ENCODE results near the gene NCBP2L.

NCBP2L gene

DNA sequence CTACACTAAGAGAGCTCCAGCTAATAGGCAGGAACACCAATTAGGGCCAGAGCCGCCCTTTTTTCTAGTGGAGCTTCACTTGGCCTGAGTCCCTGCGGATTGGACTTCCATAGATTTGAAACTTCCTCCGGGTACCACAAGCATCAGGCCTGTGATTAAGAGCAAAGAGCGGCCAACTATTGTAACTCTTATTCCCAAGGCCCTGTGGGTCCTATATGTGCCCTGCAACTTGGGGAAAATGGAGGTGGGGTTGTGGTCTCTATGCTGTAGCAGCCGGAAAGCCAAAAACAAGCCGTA, at the start of gene NCBP2L:
Gene NCBP2L (plus strand): TSS at position 198 of the 297 bp plus-strand sequence. CDS start 16,488 bp downstream, outside the sequence.
- peak within 1 kb of the TSS; percentile 13 for H3K27ac Mint-ChIP-seq
- no peaks in the 10 kb centered on the region for H3K9me3 Mint-ChIP-seq
- no peaks in the 10 kb centered on the region for H3K36me3 Mint-ChIP-seq
- no peaks in the 10 kb centered on the region for H3K27me3 Mint-ChIP-seq
- H3K4me3 Mint-ChIP-seq: peak within 1 kb of the TSS; percentile 82
- peaks cover 19% of the 10 kb centered on the region for H3K4me1 Mint-ChIP-seq

GRCh38 chrX:107728371-107729099, 49.0 kb upstream of the NCBP2L start:
- H3K27me3 Mint-ChIP-seq: no peaks in the 10 kb centered on the region
- H3K9me3 Mint-ChIP-seq: no peaks in the 10 kb centered on the region
- no peaks in the 10 kb centered on the region for H3K36me3 Mint-ChIP-seq
- peaks cover 3% of the 10 kb centered on the region for H3K4me1 Mint-ChIP-seq
- H3K4me3 Mint-ChIP-seq: no peak overlapping the region
- H3K27ac Mint-ChIP-seq: no peak overlapping the region

DNA sequence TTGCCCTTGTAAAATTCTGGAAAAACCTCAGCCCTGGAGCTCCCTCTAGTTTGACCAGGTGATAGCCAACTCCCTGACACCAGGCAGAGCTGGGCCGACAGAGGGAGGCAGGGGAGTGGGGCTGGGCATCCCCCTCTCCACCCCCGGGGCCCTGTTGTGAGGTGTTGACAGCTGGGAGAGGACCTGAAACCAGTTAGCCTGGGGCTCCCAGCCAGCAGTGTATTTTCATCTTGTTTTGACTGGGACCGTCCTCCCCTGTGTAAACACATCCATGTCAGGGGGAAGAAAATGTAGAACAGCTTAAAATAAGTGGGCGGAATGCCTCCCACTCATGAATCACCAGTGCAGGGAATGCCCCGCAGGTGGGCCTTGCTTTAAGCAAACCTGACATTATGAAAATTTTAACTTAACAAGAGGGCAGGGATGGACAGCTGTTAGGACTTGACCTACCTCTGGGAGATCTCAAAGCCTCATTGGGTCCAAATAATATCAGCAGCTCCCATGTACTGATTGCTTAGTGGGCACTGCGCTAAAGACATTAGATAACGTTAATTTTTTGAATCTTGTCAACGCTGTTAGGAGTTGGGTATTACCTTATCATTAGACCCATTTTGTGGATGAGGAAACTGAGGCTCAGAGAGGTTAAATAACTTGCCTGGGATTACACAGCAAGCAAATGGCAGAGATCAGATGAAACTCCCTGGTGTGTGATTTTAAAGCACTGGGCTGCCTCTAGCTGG, 47.8 kb upstream of the NCBP2L start:
- H3K4me1 Mint-ChIP-seq: peaks cover 3% of the 10 kb centered on the region
- H3K4me3 Mint-ChIP-seq: no peak overlapping the region
- H3K9me3 Mint-ChIP-seq: no peaks in the 10 kb centered on the region
- H3K27ac Mint-ChIP-seq: no peak overlapping the region
- H3K27me3 Mint-ChIP-seq: no peaks in the 10 kb centered on the region
- H3K36me3 Mint-ChIP-seq: no peaks in the 10 kb centered on the region

GRCh38 chrX:107730298-107730655, 47.3 kb upstream of the NCBP2L start:
- Mint-ChIP-seq H3K27me3 (no peaks in the 10 kb centered on the region), H3K36me3 (no peaks in the 10 kb centered on the region), H3K4me3 (no peak overlapping the region), H3K9me3 (no peaks in the 10 kb centered on the region), H3K27ac (no peak overlapping the region), H3K4me1 (peaks cover under 1% of the 10 kb centered on the region)

DNA sequence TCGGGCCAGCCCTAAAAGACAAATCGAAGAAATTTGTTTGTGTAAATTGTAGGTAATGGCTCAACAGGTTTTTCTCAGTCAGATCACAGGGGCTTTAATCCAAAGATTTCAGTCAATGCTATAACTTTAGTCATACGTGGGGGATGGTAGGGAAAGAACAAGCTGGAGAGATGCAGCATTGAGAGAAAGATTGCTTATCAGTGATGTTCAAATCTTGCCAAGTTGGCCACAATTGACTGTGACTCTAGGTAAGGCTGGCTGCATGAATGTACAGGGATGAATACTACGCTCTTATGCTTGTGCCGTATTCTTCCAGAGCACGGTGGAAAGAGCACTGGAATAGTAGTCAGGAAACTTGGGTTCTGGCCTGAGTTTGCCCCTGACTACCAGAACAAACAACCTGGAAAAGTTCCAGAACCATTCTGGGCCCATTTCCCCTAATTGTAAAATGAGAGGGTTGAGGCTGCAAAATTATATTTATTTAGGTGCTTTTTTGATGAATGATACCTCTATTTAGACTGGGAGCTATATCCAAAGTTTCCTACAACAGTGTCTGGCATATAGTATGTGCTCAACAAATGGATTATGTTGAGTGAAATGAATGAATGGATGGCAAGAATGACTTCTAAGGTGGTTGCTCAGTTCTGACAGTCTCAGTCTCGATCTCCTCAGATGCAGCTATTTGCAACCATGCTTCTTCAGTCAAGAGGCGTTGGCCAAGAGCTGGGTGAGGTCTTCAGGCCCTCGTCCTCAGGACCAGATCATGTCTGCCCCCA, 46.4 kb upstream of the NCBP2L start:
- Mint-ChIP-seq H3K36me3 (no peaks in the 10 kb centered on the region), H3K4me3 (no peak overlapping the region), H3K27ac (no peak overlapping the region)

GRCh38 chrX:107731831-107732502, 45.6 kb upstream of the NCBP2L start:
- Mint-ChIP-seq H3K4me3 (no peak overlapping the region), H3K27ac (no peak overlapping the region), H3K27me3 (no peaks in the 10 kb centered on the region), H3K4me1 (no peaks in the 10 kb centered on the region), H3K36me3 (no peaks in the 10 kb centered on the region), H3K9me3 (no peaks in the 10 kb centered on the region)

More for the DNA sequence above, 46.4 kb upstream of the NCBP2L start:
- no peaks in the 10 kb centered on the region for H3K9me3 Mint-ChIP-seq
- H3K4me1 Mint-ChIP-seq: no peaks in the 10 kb centered on the region
- no peaks in the 10 kb centered on the region for H3K27me3 Mint-ChIP-seq

GRCh38 chrX:107733686-107734085, 43.8 kb upstream of the NCBP2L start:
- no peaks in the 10 kb centered on the region for H3K4me1 Mint-ChIP-seq
- no peaks in the 10 kb centered on the region for H3K9me3 Mint-ChIP-seq
- no peaks in the 10 kb centered on the region for H3K27me3 Mint-ChIP-seq
- H3K36me3 Mint-ChIP-seq: no peaks in the 10 kb centered on the region
- H3K27ac Mint-ChIP-seq: no peak overlapping the region
- no peak overlapping the region for H3K4me3 Mint-ChIP-seq

- no peak overlapping the region for H3K4me3 Mint-ChIP-seq
- no peaks in the 10 kb centered on the region for H3K9me3 Mint-ChIP-seq
- H3K27me3 Mint-ChIP-seq: no peaks in the 10 kb centered on the region
- H3K27ac Mint-ChIP-seq: no peak overlapping the region
- H3K36me3 Mint-ChIP-seq: no peaks in the 10 kb centered on the region
- H3K4me1 Mint-ChIP-seq: peaks cover 8% of the 10 kb centered on the region
Observed at GRCh38 chrX:107734646-107735045, 42.9 kb upstream of the NCBP2L start.

DNA sequence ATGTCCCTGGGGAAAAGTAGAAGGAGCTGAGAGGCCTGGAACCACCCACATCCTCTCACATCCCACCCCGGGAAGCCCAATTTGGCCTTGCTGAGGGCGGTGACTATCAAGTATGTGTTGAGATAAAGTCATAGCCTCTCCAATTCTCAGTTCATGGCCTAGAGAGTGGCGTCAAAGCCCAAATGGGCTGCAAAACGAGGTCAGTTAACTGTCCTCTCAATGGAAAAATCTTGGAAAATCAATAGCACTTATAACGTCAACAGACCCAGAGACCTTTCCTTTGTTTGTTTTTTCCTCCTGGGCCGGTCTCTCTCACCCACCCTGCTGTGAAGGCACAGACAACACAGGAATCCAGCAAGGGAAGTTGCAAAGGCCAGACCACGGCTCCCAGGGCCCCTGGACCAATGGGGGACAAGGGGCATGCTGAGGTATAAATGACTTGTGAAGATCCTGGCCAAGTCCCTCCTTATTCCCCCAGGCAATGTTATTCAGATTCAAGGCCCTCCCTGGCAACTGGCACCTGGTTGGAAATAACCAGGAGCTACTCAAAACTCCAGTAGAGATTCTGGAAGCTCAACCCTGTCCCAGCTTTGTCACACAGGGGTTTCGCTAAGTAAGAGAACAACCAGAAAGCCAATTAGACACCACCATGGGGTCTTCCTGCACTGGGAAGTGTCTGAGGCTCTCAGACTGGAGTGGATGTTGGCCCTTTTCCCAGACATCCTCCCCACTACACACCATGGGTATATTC, 40.6 kb upstream of the NCBP2L start:
- no peaks in the 10 kb centered on the region for H3K27me3 Mint-ChIP-seq
- H3K4me1 Mint-ChIP-seq: peaks cover 23% of the 10 kb centered on the region
- no peak overlapping the region for H3K27ac Mint-ChIP-seq
- H3K4me3 Mint-ChIP-seq: no peak overlapping the region
- H3K36me3 Mint-ChIP-seq: no peaks in the 10 kb centered on the region
- no peaks in the 10 kb centered on the region for H3K9me3 Mint-ChIP-seq

DNA sequence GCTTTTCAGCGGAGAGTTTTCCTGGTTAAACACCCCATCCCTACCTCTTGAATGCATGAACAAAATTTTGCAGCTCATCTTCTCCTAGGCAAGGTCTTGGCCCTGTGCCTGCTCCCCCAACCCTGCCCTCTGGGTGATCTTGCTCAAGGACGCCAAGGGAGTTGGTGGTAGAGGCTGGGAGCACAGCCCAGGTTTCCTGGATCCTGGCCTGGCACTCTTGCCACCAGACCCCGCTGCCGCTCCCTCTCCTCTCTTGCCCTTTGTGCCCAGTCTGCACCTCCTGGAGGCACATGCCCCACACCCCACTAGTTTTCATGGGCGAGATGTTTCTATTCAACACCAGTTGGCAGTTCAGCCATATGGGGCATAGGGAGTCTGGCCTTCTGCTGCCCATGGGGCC, 39.3 kb upstream of the NCBP2L start:
- Mint-ChIP-seq H3K4me3 (no peak overlapping the region), H3K4me1 (peaks cover 34% of the 10 kb centered on the region), H3K9me3 (no peaks in the 10 kb centered on the region), H3K36me3 (no peaks in the 10 kb centered on the region), H3K27me3 (no peaks in the 10 kb centered on the region), H3K27ac (no peak overlapping the region)

GRCh38 chrX:107738768-107739167, 38.8 kb upstream of the NCBP2L start:
- no peaks in the 10 kb centered on the region for H3K27me3 Mint-ChIP-seq
- H3K4me3 Mint-ChIP-seq: no peak overlapping the region
- no peaks in the 10 kb centered on the region for H3K36me3 Mint-ChIP-seq
- H3K27ac Mint-ChIP-seq: no peak overlapping the region
- H3K4me1 Mint-ChIP-seq: peaks cover 34% of the 10 kb centered on the region
- no peaks in the 10 kb centered on the region for H3K9me3 Mint-ChIP-seq

DNA sequence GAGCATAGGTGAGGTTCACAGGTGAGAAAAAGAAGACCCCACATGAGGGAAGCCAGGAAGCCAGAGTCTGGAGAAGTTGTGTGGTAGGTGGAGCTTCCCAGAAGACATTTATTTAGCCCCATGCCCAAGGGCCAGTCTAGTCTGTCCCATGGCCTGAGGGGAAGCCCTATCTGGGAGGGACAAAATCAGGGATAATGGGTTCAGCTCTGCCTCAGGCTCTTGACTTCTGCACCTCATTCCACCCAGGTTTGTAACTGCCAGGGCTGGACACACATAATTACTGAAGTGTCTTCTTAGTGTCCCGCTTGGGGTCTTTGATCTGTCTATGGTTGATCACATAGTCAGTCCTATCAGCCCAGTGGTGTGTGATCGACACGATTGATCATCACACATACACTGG, 38.0 kb upstream of the NCBP2L start:
- no peak overlapping the region for H3K27ac Mint-ChIP-seq
- no peak overlapping the region for H3K4me3 Mint-ChIP-seq
- H3K4me1 Mint-ChIP-seq: peaks cover 36% of the 10 kb centered on the region
- H3K9me3 Mint-ChIP-seq: no peaks in the 10 kb centered on the region
- H3K27me3 Mint-ChIP-seq: no peaks in the 10 kb centered on the region
- no peaks in the 10 kb centered on the region for H3K36me3 Mint-ChIP-seq

- H3K27me3 Mint-ChIP-seq: no peaks in the 10 kb centered on the region
- peaks cover 38% of the 10 kb centered on the region for H3K4me1 Mint-ChIP-seq
Observed at GRCh38 chrX:107741404-107741790, 36.1 kb upstream of the NCBP2L start.

GRCh38 chrX:107742700-107743191, 34.8 kb upstream of the NCBP2L start:
- Mint-ChIP-seq H3K4me3 (peak overlapping the region; percentile 83), H3K4me1 (peaks cover 38% of the 10 kb centered on the region), H3K27me3 (no peaks in the 10 kb centered on the region)

More at GRCh38 chrX:107741404-107741790, 36.1 kb upstream of the NCBP2L start:
- Mint-ChIP-seq H3K27ac (peak overlapping the region; percentile 100), H3K36me3 (no peaks in the 10 kb centered on the region), H3K9me3 (no peaks in the 10 kb centered on the region), H3K4me3 (peak overlapping the region; percentile 83)

DNA sequence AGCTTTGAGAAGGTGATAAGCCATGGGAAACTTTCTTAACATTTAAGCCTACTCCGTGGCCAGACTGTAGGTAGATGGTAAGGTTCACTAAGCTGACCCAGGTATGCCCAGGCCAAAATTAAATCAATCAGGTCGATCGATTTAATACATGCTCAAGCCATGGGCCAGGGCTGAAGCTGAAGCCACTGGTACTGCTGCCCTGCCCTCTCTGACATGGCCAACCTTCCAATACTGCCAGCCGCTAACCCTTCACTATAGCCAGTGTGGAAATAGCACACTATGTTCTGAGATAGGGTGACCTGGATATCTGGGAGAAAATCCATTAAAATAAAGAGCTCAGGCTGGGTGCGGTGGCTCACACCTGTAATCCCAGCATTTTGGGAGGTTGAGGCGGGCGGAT, 33.5 kb upstream of the NCBP2L start:
- Mint-ChIP-seq H3K9me3 (no peaks in the 10 kb centered on the region), H3K4me1 (peaks cover 36% of the 10 kb centered on the region), H3K4me3 (no peak overlapping the region), H3K27ac (no peak overlapping the region), H3K36me3 (no peaks in the 10 kb centered on the region), H3K27me3 (no peaks in the 10 kb centered on the region)

More at GRCh38 chrX:107742700-107743191, 34.8 kb upstream of the NCBP2L start:
- Mint-ChIP-seq H3K9me3 (no peaks in the 10 kb centered on the region), H3K36me3 (no peaks in the 10 kb centered on the region), H3K27ac (peak overlapping the region; percentile 100)
